ENCODE data around the gene CPED1.
"Not testable (repeated sequence)": the region's sequence is repeated elsewhere in the genome, so short reads cannot be mapped to it uniquely, and the experiment has no call there.

The CPED1 gene

DNA sequence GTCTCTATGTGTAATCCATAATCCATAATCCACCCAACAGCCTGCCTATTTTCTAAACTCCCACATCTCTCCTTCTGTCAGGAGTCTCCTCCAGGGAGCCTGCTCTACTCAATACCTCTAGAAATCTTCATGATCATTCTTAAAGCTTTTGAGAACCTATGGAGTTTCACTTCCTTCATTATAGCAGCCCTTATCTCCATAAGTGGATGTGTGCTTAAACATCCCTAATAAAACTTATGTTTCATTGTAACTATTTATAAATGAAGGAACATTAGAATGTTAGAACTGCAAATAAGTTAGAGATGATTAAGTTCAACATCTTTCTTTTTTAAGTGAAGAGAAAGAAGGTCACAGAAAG, 8.5 kb downstream of the CPED1 start:
- DNase-seq (ENCODE audit: low spot score), result peak; percentile 41

GRCh38 chr7:120997882-120998474, 9.5 kb downstream of the CPED1 start:
- peak; percentile 77 for DNase-seq (ENCODE audit: low spot score)

DNA sequence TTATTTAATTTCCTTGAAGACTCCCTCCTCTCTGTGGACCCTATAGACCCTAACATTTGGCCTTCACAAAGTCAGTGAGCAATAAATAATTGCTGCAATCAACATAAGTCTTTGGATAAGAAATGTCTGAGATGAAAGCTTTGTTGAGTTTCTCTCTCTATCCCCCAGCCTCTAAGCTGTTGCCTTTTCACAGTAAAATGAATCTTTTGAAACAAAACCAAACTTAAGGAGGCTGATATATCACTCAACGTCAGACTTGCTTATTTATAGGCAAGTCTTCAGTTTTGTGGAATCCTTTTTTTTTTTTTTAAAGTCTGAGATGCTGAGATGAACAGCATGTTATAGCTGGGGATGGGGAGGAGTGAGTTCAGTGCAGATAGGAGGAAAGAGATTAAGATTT, 10.0 kb downstream of the CPED1 start:
- DNase-seq (ENCODE audit: low spot score), result no peak

DNA sequence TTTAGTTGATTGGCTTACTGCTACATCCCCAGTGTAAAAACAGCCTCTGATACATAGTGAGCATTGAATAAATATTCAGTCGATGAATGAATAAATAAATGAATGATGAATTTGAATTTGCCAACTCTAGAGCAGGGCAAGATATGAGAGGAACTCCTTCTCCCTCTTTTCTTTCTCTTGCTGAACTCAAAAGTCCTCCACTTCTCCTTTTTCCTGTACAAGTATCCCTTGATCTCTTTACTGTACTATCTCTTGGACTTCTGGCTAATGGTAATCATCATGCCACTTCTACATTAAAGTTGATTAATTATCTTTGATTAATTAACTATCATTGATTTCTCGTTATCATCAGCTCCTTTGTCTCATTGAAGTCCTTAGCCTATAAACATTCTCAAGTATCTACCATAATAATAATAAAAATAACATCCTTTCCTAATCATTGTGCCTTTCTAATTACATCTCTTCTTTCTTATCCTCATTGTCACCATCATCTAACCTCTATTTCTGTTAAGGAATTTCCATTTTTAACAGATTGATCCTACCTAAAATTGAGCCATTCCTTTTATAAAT, 10.6 kb downstream of the CPED1 start:
- DNase-seq (ENCODE audit: low spot score), result no peak

DNA sequence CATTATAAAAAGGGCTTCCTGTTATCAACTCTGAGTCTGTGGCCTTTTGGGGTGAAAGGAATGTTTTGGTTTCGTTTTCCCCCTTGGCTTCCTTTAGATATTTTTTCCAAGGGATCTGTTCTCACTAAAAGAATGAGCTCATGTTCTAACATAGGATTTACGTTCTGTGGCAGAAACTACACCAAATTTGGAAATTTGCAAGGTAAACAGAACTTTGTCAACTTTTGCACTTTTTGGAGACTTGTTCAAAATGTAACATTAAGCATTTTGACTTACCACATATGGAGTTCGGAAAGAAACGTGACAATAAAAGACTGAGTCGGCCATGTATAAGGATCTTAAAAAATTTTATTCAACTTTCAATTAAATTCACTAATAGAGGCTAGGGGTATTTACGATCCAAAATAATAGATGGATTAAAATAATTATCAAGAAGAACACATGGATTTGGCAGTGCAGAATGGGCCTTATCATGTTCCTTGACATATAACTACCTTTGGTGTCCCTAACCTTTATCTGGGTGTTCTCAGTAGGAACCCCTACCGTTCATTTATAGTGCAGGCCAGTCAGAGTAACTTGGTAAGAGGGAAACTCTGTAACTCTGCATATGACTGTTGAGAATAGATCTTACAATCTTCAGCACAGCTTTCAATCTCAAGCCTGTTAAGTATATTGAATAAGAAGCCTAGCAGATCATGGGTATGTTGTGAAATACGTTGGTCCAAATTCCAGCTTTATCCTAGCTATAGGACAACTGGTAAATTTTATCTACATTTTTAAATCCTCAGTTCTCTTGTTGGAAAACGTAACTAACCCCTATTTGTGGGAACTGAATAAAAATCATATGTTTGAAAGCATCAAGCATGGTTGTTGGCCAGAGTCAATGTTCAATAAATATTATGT, 11.8 kb downstream of the CPED1 start:
- DNase-seq (ENCODE audit: low spot score), result no peak

DNA sequence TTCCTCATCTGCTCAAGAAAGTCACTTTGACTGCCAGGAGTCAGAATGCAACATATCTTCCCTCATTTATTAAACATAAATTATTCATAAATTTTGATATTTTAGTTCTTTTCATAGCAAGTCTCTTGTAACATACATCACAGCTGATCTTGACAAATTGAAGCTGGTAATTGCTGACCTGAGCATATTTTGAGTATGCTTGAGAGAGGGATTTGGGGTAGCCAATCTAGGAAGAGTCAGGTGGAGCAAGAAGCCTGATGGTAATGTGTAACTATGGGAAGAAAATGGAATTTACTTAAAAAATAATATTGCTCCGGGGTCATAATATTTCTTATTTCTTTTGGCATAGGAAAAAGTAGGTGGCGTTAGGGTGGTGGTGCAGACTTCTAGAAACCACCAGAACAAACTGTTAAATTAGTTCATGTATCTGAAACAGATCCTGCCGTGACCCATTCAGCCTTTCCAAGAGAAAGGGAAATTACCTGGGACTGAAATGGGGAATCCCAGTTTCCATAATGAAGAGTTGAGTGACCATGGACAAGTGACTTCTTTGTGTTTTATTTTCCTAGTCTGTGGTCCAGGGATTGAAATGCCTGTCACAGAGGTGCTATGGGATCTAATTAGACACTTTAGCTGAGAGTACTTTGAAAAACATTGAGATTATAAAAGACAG, 12.9 kb downstream of the CPED1 start:
- DNase-seq (ENCODE audit: low spot score), result no peak

- no peak for DNase-seq (ENCODE audit: low spot score)
Observed at GRCh38 chr7:121002048-121002756, 13.7 kb downstream of the CPED1 start.

DNA sequence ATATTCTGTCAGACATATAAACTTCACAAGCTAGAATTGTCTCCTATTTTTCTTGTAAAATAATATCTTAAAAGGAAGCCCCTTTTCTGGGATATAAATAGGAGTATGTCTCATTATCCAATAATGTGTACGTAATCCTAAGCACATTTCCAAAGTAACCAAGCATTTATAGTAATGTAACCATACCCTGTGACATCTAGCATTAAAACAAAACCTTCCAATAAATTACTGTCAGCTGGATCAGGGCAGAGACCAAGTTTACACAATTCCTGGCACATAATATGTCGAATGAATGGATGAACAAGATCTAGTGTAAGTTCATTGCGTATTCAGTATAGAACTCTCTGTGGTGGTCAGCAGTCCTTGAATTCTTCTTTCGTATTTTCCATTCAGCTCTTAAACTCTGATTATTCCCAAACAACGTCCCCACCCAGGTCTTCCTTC, 14.3 kb downstream of the CPED1 start:
- no peak for DNase-seq (ENCODE audit: low spot score)

- no peak for DNase-seq (ENCODE audit: low spot score)
Observed at GRCh38 chr7:121003986-121004685, 15.6 kb downstream of the CPED1 start.

- DNase-seq (ENCODE audit: low spot score), result not testable (repeated sequence)
Observed at GRCh38 chr7:121005058-121005457, 16.5 kb downstream of the CPED1 start.

GRCh38 chr7:121005996-121006584, 17.6 kb downstream of the CPED1 start:
- no peak for DNase-seq (ENCODE audit: low spot score)

- DNase-seq (ENCODE audit: low spot score), result no peak
Observed at GRCh38 chr7:121006711-121007315, 18.3 kb downstream of the CPED1 start.

- DNase-seq (ENCODE audit: low spot score), result no peak
Observed at GRCh38 chr7:121008816-121009215, 20.3 kb downstream of the CPED1 start.

- no peak for DNase-seq (ENCODE audit: low spot score)
Observed at GRCh38 chr7:121011401-121011800, 22.9 kb downstream of the CPED1 start.

DNA sequence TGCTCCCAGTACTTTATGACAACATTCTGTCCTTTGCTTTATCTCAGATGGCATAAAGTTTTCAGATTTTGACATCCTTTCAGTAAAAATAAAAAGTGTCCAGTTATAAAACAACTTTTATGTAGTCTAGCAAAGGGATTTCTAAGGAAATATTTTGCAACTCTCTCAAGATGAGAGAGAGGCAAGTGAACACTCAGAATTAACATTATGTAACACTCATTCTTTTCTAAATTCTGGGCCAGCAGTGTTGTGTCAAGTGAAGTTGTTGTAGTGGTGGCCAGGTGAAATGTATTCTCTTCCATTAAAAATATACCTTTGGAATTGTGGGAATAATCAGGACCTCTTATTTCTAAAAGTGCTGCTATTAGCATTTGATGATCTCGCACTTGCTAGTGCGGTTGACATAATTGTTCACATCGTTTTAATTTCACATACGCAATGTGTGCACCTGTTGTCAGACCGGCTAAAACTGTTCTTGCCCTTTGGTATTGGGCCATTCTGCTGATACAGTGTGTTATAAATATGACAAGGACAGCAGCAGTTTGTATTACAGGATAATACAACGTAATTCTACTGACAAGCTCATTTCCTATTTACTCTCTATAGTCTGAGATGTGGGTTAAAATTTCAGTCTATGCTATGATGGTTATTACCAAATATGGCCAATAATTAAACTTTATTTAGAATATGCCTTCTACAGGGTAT, 23.8 kb downstream of the CPED1 start:
- DNase-seq (ENCODE audit: low spot score), result no peak

- no peak for DNase-seq (ENCODE audit: low spot score)
Observed at GRCh38 chr7:121012919-121013318, 24.4 kb downstream of the CPED1 start.

DNA sequence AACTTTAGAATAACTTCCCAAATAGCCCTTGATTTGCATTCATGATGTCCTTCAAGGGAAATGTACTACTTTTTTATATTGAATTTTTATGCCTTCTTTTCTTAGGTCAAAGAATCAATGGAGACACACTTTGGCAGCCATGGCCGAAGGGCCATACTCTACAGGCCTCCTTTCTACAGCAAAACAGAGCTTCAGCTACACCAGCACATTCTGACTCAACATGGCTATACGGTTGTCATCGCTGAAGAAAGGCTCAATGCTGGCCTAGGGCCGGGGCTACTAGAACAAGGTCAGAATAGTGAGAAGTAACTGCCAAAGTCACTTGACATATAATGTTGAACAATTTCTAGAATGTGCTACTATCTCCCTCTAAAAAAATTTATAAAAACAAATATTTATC, 27.0 kb downstream of the CPED1 start:
- no peak for DNase-seq (ENCODE audit: low spot score)

DNA sequence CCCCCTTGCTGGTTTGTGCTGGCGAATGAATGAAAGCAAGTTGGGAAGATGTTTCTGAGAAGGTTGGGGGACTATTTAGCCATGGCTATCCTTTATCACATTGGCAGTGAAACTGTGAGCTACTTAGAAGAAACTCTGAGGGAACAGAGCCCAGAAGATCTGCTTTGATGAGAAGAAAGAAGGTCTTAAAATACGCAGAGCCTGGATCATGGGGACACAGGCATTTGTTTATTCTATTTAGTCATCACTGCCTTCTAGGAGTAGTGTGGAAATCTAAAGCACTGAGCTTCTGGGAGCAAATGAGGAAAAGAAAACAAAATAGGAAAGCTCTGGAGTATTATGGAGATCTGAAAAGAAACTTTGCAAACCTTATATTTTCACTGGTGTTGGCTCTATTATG, 28.5 kb downstream of the CPED1 start:
- no peak for DNase-seq (ENCODE audit: low spot score)

- DNase-seq (ENCODE audit: low spot score), result no peak
Observed at GRCh38 chr7:121017586-121017985, 29.1 kb downstream of the CPED1 start.

DNA sequence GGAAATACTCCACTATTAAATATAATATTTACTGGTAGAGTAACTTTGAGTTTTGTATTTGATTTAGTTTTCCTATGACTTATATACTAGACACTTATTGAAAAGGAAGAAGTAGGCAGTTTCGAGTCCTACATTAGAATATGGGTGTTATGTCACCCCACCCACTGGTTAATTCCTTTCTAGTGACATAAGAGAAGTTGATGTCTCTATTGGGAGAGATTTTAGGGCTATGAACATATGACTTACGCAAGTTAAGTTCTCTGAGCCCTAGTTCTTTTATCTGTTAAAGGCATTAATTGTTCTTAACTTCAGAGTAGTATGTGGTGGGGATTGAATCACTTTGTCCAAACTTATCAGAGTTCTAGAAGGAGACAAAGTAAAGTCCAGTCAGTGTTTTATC, 30.5 kb downstream of the CPED1 start:
- DNase-seq (ENCODE audit: low spot score), result no peak
